LHCN-M2 (cell line): ENCODE data around the gene CAPRIN1. TPM values are rescaled to one million over a fixed set of nuclear protein-coding genes. Genes with fewer than 3 reads are reported as not detected.

ENCODE experiments used
- DNase-seq: peaks from one replicate; pipeline ENCODE4 v3.0.0-alpha.2; 2012; ENCODE audit warnings: low read depth
- total RNA-seq: library from RNA; depleted of rRNA; stranded (reverse); fragments of >200 nt; gene quantifications from 2 replicates; pipeline ENCODE4 v1.2.3, GENCODE V29; 2014; rRNA removed

The CAPRIN1 gene
- total RNA-seq, 1 experiment from 2014 or later, result 260 TPM

DNA sequence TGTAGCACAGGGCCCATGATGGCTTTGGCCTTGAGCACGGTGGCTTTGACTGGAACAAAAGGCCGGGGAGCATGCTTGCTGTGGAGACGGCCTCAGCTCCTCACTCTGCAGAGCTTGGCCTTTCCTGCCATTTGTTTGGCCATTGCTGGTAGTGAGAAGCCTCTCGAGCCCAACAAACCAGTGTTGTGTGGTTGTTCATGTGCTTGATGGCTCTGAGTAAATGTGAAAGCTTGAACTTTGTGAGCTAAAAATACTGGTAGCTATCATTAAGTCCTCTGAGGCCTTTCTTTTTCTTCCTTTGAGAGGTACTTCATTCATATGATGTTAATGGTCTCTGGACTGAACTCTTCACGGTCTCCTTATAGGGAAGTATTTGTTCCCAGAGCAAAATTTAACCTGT, 93.5 kb downstream of the CAPRIN1 start:
- DNase-seq, result no peak

- DNase-seq, result no peak
Measured at GRCh38 chr11:34145847-34146381, 94.4 kb downstream of the CAPRIN1 start.

- no peak for DNase-seq
Measured at GRCh38 chr11:34146411-34146810, 94.9 kb downstream of the CAPRIN1 start.

- no peak for DNase-seq
Measured at GRCh38 chr11:34146866-34147265, 95.3 kb downstream of the CAPRIN1 start.

GRCh38 chr11:34147581-34147980, 96.0 kb downstream of the CAPRIN1 start:
- DNase-seq, result no peak

GRCh38 chr11:34148504-34149165, 97.1 kb downstream of the CAPRIN1 start:
- no peak for DNase-seq

DNA sequence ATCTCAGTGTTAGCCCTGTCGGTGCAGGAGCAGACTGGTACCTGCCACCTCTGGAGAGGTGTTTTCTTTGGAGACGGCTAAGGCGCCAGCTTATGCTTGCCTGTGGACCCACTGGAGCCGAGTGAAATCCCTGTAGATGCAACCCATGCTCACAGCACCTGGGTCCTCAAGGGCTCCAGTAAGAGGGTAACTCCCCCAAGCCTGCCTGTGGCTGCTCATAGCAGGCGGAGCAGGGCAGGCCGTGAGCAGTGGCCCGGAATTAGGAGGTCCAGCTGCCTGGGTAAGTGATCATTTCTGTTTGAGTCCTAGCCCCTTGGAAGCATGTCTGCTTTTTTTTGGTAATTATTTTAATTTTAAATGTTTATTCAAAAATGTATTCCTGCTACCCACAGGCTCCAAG, 97.7 kb downstream of the CAPRIN1 start:
- no peak for DNase-seq

DNA sequence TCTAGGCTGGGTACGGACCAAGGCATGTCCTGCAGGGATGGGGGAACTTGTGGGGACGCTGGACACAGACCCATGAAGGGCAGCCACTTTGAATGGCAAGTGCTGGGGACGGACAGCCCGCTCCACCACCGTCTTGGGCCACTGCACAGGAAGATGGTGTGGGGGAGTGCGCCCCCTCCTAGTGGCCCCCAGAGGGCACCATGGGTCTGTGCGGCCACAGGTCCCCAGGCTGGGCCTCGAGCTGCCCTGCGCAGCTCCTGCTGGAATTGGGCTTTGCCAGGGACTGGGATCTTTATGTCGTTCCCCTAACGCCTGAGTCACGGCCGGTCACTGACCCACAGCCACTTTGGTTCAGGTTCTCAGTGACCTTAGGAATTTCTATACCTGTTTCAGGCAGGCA, 98.3 kb downstream of the CAPRIN1 start:
- DNase-seq, result no peak

GRCh38 chr11:34150494-34151151, 99.1 kb downstream of the CAPRIN1 start:
- no peak for DNase-seq

Other genes with a start within 250 kb of the CAPRIN1 start
- 0.83 and 3.4 TPM in 2 replicates for gene LMO2, start 159.7 kb upstream of the CAPRIN1 start, total RNA-seq
- 38.3 and 41.0 TPM in 2 replicates for gene NAT10, start 53.9 kb downstream of the CAPRIN1 start, total RNA-seq